CD4-positive, alpha-beta T cell treated with Interleukin-6 for 4 hours (primary cell): Measurements from ENCODE around the gene KDM7A.
A peak's percentile ranks its signal among the peaks of the same experiment; 100 is the strongest.

Source experiments
- DNase-seq: peaks from one replicate; pipeline ENCODE4 v3.0.0-alpha.2; 2020; ENCODE audit warnings: mixed read lengths

KDM7A gene

GRCh38 chr7:140051820-140052219 lies 125.0 kb downstream of the KDM7A start:
- no peak for DNase-seq

DNA sequence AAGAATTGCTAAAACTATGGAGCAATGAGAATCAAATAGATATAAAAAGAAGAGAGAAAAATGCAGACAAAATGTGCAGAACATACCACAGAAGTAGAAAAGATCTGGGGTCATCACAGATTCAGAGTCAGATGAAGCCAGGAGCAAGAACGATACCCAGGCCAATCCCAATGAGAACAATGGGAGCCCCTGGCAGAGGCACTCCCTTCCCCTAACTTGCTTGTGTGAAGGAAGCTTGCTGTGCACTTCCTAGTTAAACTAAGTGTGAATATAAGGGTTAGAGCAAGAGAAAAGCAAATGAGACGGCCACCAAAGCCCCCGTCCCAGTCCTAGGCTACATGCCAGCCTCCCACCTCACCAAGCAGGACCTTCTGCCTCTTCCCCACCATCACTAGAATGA lies 126.7 kb downstream of the KDM7A start:
- no peak for DNase-seq

- DNase-seq: no peak
Observed at GRCh38 chr7:140049339-140050024, 127.3 kb downstream of the KDM7A start.

GRCh38 chr7:140048989-140049338 lies 127.8 kb downstream of the KDM7A start:
- DNase-seq: no peak

- no peak for DNase-seq
Observed at GRCh38 chr7:140048138-140048537, 128.6 kb downstream of the KDM7A start.

DNA sequence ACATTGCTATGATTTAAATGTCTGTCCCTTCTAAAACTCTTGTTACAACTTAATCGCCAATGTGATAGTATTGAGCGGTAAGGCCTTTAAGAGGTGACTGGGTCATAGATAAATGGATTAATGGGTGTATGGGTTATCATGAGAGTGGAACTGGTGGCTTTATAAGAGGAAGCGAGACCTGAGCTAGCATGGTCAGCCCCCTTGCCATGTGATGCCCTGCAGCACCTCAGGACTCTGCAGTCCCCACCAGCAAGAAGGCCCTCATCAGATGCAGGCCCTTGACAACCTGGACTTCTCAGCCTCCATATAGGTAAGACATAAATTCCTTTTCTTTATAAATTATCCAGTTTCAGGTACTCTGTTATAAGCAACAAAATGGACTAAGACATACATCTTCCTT lies 129.6 kb downstream of the KDM7A start:
- DNase-seq: no peak

DNA sequence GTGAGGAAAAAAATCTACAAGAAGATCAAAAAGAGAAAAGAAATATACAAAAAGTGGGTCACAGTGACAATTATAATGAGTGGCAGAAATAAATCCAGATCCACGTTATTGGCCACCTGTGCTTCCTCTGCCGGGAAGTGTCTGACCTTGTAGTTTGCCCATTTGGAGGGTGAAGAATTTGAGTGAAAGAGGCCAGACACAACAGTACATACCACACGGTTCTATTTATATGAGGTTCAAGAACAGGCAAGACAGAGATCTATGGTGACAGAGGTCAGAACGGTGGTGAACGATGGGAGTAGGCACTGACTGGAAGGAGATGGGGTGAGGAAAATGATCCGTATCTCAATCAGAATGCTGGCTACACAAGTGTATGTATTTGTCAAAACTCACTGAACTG lies 131.1 kb downstream of the KDM7A start:
- DNase-seq: no peak

- no peak for DNase-seq
Observed at GRCh38 chr7:140044251-140044650, 132.5 kb downstream of the KDM7A start.

GRCh38 chr7:140042386-140042670 lies 134.5 kb downstream of the KDM7A start:
- DNase-seq: no peak

DNA sequence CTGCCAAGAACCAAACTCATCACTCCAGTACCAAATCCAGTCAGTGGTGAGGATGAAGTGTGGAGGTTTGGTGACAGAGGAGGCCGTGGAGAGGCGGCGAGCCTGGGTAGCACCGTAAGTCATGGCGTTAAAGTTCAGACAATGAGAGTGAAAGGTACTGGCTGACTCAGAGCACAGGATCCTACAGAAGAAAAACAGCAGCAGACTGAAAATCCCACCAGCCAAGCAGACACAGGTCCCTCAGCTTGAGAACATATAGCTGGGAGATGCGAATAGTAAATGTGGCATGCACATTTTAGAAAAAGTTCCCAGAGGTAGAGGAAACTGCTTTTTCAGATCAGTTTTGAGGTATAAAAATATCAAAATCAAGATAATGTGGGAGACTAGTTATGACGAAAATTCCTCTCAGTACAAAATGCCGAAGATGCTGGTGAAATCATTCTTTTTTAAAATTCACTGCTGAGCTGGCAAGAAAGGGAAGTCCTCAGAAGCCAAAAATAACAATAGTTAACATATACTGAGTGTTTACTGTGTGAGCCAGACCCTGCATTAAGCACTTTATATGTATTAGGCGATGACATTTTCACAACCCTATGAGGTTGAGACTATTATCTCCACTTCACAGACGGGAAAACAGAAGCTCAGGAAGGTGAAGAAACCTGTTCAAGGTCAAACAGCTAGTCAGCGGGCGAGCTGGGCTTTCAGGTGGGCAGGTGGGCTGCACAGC lies 135.0 kb downstream of the KDM7A start:
- DNase-seq: no peak

DNA sequence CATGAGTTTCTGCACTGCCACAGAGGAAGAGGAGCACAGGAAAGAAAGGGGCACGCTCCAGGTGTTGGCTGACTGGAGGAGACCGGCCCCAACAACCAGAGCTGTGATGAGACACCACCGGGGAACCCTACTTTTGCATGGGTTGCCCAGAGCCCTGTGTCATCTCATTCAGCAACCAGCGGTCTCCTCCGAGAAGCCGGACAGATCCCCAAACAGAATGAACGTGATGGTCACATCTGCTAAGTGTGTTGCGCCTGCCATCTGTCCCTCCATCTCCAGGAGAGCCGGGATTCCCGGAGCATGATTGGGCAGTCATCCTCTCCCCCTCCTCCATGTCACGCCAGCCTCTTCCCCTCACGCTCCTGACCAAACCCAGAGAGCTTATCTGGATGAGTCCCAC lies 136.9 kb downstream of the KDM7A start:
- DNase-seq: no peak

DNA sequence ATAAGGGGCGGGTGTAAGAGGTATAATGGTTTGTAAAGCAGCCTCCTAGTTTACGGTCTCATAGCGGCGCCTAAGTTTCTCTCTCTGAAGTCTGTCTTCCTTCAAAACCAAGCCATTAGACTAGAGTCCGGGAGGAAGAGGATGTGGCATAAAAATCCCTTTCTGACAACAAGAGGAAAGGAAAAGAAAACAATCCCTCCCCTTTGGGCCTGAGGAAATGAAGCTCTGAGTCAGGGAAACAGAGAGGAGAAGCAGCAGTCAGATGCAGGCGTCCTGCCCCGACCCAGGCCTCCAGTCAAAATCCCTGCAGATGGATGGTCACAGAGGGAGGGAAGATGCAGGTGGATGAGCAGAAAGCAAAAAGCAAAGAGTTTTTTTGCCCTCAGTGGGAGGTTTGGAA lies 137.7 kb downstream of the KDM7A start:
- no peak for DNase-seq

- DNase-seq: peak; percentile 22
Observed at GRCh38 chr7:140036224-140036962, 140.4 kb downstream of the KDM7A start.

DNA sequence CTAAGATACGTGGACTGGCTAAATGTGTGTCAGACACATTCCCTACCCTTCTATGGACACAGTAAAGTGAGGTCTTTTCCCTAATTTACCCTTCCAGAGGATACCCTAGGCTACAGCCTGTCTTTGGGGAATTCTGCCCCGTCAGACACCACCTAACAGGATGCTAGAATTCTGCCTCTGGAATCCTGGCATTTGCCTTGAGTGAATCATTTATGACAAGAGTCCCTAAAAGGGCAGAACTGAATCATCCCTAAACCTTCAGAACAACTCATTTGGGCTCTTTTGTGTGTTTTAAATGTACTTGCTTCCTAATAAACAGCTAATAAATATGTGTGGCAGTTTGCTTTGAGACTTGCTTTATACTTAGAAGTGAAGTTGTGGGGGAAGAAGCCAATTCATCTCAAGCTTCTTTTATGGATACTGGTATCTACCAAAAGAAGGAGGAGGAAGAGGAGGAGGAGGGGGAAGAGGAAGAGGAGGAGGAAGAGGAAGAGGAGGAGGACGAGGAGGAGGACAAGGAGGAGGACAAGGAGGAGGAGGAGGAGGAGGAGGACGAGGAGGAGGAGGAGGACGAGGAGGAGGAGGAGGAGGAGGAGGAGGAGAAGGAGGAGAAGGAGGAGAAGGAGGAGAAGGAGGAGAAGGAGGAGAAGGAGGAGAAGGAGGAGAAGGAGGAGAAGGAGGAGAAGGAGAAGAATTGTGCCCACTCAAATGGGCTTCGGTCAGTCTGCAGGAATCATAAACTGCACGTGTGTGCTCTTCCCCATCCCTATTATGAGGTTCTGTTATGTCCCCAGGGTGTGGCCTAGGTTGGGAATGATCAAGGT lies 141.2 kb downstream of the KDM7A start:
- no peak for DNase-seq
